Activated T-cell treated with anti-CD3 and anti-CD28 coated beads for 1 hour (primary cell): ENCODE data around the gene RNU1-2.
"Not testable (repeated sequence)": the region's sequence is repeated elsewhere in the genome, so short reads cannot be mapped to it uniquely, and the experiment has no call there.

Source experiments
- DNase-seq: peaks from one replicate; pipeline ENCODE4 v3.0.0-alpha.2; 2020; ENCODE audit warnings: low read depth

The RNU1-2 gene

DNA sequence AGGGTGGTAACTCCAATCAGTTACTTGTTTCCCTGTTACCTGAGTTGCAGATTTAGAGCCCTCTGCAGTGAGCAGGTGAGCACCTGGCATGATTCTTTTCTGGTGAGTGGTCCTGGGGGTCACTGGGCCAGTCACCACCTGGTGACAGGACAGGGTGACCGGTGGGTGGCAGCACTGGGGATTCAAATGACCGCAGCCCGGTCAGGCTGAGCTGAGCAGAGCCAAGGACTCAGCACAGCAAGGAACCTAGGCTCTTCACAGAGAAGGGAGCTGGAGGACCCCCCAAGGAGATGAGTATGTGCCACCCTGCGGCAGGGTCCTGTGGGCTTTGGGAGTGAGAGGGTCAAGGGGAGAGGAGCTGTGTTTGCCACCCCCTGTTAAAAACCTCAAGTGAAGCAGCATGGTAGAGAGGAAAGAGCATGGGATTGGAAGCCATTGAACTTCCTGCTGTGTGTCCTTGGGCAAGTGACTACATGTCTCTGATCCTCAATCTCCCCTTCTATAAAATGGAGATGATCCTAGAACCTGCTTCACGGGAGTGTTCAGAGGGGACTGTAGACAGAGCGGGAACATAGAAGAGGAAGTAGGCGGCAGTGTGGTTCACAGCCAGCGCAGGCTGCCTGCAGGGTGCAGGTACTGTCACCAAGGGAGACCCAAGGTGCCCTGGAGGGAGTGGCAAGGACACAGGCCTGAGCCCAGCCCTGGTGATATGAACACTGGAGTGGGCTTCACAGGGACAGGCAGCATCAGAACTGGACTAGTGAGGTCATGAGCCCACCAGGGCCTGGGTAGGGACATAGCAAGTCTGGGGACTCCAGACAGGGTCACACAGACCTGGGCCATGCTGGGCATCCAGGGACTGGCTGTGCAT lies 16.3 kb downstream of the RNU1-2 start:
- DNase-seq = not testable (repeated sequence)

DNA sequence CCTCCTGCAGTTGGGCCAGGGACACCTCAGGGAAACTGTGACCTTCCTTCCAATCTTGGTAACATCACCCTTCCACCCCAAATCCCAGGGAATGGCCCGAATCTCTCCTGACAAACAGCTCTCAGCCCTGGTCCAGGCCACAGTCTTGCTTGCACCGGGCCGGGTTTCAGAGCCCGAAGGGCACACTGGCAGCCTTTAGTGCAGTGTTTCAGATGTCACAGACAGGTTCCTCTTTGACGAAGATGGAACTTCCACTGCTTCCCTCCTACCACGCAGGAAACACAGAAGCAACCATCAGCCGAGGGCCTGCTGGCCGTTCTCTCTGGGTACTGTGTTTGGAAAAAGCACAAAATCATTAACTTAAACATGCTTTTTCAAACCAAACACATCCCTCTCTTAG lies 17.0 kb downstream of the RNU1-2 start:
- not testable (repeated sequence) for DNase-seq

- no peak for DNase-seq
These were observed 17.5 kb downstream of the RNU1-2 start for GRCh38 chr1:16913181-16913832.

GRCh38 chr1:16913833-16914662 lies 18.3 kb downstream of the RNU1-2 start:
- peak; percentile 94 for DNase-seq

GRCh38 chr1:16914928-16915626 lies 19.3 kb downstream of the RNU1-2 start:
- DNase-seq = not testable (repeated sequence)

GRCh38 chr1:16915627-16915973 lies 19.8 kb downstream of the RNU1-2 start:
- no peak for DNase-seq

GRCh38 chr1:16916036-16916880 lies 20.5 kb downstream of the RNU1-2 start:
- DNase-seq = not testable (repeated sequence)

DNA sequence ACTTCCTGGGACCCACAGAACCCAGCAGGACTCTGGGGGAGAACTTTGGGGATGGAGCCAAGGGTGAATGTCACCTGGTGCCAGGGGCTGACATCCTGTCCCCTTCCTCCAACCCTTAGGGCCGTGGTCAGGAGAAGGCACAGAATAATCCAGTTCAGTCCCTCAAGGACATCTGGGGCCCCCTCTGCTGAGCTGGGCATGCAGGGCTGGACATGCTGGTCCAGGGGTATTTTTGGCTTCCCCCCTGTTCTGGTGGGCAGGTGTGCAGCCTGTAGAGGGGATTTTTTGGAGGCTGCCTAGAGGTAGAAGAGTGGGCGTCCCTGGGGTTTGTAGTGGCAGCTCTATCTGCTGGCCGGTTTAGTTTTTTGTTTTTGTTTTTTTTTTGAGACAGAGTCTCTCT lies 22.6 kb downstream of the RNU1-2 start:
- DNase-seq = no peak

DNA sequence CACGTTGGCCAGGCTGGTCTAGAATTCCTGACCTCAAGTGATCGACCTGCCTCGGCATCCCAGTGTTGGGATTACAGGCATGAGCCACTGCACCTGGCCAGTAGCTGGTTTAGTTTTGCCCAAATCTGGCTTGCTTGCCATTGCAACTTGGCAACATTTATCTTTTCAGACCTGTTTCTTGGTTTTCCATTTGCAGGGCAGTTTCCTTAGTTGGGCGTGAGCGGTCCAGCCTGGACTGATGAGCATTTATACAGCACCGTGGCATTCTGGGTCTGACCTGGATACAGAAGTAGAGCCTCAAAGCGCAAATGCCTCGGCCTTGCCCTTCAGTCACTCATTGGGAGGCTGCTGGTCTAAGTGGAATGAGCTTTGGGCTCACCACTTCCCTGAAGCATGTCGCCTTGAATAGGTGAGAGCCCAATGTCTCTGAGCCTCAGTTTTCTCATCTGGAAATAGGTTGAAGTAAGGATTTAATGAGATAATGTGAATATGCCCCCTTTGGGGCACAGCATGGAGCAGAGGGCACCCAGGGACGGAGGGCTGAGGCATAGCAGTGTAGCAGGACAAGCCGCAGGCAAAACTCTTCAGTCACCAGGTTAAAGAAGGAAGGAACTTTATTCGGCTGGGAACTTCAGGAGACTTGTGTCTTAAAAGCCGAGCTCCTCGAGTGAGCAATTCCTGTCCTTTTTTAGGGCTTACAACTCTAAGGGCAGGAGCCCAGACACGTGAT lies 23.3 kb downstream of the RNU1-2 start:
- not testable (repeated sequence) for DNase-seq

GRCh38 chr1:16920951-16921350 lies 25.2 kb downstream of the RNU1-2 start:
- no peak for DNase-seq

DNA sequence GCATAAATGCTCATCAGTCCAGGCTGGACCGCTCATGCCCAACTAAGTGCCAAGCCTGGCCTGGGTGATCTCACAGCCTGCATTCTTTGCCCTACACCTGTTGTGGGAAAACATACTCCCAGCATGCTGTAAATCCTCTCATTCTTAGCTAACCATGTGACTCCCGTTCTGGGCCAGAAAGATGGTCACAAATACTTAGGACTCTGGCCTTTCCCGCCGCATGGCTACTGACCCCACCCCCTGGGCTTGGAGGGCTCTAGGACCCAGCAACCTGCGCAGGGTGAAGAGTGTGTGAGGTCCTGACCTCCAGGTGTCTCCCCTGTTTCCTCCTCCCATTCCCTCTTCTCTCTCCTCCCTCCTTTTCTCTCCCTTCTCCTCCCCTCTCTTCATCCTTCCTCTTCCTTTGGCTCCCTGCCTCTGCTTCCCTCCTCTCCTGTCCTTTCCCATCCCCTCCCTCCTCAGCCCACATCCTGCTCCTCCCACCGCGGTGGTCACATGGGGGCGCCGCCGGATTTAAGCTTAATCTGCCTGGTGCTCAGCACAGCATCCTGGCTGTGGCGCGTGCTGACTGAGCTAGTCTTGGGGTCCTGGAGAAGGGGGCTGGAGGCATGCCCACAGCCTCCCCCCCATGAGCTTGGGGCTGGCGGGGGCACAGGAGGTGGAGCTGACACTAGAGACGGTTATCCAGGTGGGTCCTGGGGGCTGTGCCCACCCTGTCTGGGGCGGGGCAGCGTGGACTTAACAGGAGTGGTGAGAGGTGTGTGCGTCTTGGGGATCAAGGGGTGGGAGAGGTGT lies 25.8 kb downstream of the RNU1-2 start, which contains the start of gene CROCC:
Gene CROCC (plus strand): TSS at position 541 of the 795 bp plus-strand sequence. CDS start 88 bp downstream, at position 629.
- DNase-seq = peak; percentile 37

- DNase-seq = no peak
These were observed 26.7 kb downstream of the RNU1-2 start for GRCh38 chr1:16922466-16922865.

GRCh38 chr1:16922885-16923431 lies 27.2 kb downstream of the RNU1-2 start:
- DNase-seq = no peak

DNA sequence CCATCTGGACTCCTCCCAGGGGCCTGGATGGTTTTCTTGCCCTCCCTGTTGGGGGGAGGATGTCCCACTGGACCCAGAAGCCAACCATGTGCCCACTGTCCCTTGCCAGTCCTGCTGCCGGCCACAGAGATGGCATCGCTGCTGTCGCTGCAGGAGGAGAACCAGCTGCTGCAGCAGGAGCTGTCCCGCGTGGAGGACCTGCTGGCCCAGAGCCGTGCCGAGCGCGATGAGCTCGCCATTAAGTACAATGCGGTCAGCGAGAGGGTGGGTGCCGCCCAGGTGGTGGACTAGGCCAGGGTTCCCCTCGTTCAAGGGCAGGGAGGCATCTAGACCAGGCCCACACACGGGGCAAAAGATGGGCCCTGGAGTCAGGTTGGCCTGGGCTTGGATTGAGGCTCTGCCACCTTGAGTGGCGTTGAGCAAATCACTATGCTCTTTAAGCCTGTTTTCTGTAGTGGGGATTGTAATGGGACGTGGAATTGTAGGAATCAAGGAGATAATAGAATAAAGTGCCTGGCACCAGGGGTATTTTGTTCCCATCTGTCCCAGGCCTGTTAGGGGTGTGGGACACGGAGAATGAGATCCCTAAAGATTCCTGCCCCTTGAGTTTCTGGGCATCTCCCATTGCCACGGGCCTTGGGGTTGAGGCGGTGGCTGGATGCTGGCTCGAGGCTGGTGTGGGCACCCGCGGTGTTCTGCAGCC lies 28.6 kb downstream of the RNU1-2 start:
- no peak for DNase-seq

DNA sequence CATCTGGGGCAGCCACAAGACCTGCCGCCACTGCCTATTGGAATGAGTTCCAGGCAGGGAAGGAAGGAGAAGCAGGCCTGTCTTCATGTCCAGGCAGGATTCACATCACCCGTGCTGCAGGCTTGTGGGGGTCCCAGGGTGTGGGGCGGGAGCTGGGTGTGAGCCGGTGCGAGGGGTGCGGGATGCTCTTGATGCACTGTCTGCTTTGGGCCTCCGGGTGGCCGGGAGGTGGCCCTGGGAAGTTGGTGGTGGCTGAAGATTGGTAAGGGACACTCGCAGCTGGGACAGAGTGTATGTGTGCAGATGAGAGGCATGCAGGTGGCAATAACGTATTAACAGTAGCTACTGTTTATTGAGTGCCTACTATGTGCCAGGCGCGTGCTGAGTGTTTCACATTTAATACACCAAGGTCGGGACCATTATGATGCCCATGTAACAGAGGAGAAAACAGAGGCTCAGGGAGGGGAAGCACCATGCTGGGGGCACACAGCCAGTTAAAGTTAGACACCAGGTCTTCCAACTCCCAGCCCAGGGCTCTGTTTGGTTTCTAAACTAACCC lies 29.2 kb downstream of the RNU1-2 start:
- DNase-seq = no peak

- no peak for DNase-seq
These were observed 30.1 kb downstream of the RNU1-2 start for GRCh38 chr1:16925635-16926490.

GRCh38 chr1:16926491-16927073 lies 30.8 kb downstream of the RNU1-2 start:
- no peak for DNase-seq
